T-cell (primary cell): Measurements from ENCODE around the gene FAM43A. TPM values are rescaled to one million over a fixed set of nuclear protein-coding genes. Genes with fewer than 3 reads are reported as not detected.

Experiments
- ATAC-seq, 4 experiments: fragments of 200-7000 bp in 3 of 4; fragments of 150-1000 bp in 1 of 4; cut with Tn5 transposase; replicated peaks in 1 of 4; 1 replicate in 3 of 4; 2 replicates in 1 of 4; pipeline ENCODE4 v1.10.0; 2021; ENCODE audit warnings: moderate library complexity in 3 of 4, mild to moderate bottlenecking in 2 of 4, moderate number of reproducible peaks in 1 of 4
- CTCF ChIA-PET, 2 donors: fragments of 300-600 bp; sonication (Branson Sonifier 250); formaldehyde crosslinking; loops; one replicate each; lab custom pipeline; 2022; ENCODE audit warnings: antibody characterized with exemption in 2 of 2; lab: Charles Lee
- POLR2A ChIA-PET, 2 donors: fragments of 300-600 bp; sonication (Branson Sonifier 250); formaldehyde crosslinking; loops; one replicate each; lab custom pipeline; 2022; ENCODE audit warnings: antibody characterized with exemption in 2 of 2; lab: Charles Lee
- DNase-seq, 35 experiments: peaks; one replicate each; pipeline versions ENCODE4 v3.0.0 to v3.0.0-alpha.2; 2013 to 2023
- H3K27ac ChIP-seq: one replicate; pipeline ENCODE4 v1.5.1; 2013; ENCODE audit warnings: low read length
- H3K27me3 ChIP-seq, 2 experiments: replicated peaks in 1 of 2; 1 replicate in 1 of 2; 2 replicates in 1 of 2; pipeline versions ENCODE4 v1.6.1 to v1.7.0; 2013; ENCODE audit warnings: low read length in 1 of 2, mixed read lengths in 1 of 2; ENCODE audit not compliant: control insufficient read depth in 2 of 2, insufficient read depth in 2 of 2; ENCODE audit errors: extremely low read depth in 1 of 2
- H3K36me3 ChIP-seq, 2 donors: 1 replicate in 1 of 2; 2 replicates in 1 of 2; pipeline versions ENCODE4 v1.6.1 to v1.7.0; 2013; ENCODE audit warnings: low read length in 1 of 2; ENCODE audit not compliant: control insufficient read depth in 2 of 2, insufficient read depth in 1 of 2; ENCODE audit errors: extremely low read depth in 1 of 2
- H3K4me1 ChIP-seq, 2 experiments: 1 replicate in 1 of 2; 2 replicates in 1 of 2; pipeline versions ENCODE4 v1.6.1 to v1.7.0; 2013; ENCODE audit warnings: low read length in 2 of 2, mixed read lengths in 1 of 2; ENCODE audit not compliant: insufficient read depth in 2 of 2, control insufficient read depth in 1 of 2; ENCODE audit errors: extremely low read depth in 1 of 2
- H3K4me3 ChIP-seq, 2 donors: 1 replicate in 1 of 2; 2 replicates in 1 of 2; pipeline versions ENCODE4 v1.5.1 to v1.7.0; 2013; ENCODE audit warnings: mild to moderate bottlenecking in 2 of 2, low read length in 1 of 2, moderate library complexity in 1 of 2; ENCODE audit not compliant: control insufficient read depth in 1 of 2; ENCODE audit errors: extremely low read depth in 1 of 2
- H3K9me3 ChIP-seq: 2 replicates; pipeline ENCODE4 v1.7.0; 2013
- H3K27ac Mint-ChIP-seq, 2 donors: one replicate each; pipeline ENCODE4 v1.8.0; 2020 to 2021; ENCODE audit warnings: mild to moderate bottlenecking in 2 of 2, mixed read lengths in 2 of 2
- H3K27me3 Mint-ChIP-seq, 2 donors: one replicate each; pipeline ENCODE4 v1.8.0; 2021 to 2022; ENCODE audit warnings: mixed read lengths in 2 of 2
- H3K36me3 Mint-ChIP-seq: one replicate; pipeline ENCODE4 v1.8.0; 2021; ENCODE audit warnings: mixed read lengths
- H3K4me1 Mint-ChIP-seq, 3 donors: one replicate each; pipeline ENCODE4 v1.8.0; 2020 to 2022; ENCODE audit warnings: mixed read lengths in 3 of 3, mild to moderate bottlenecking in 1 of 3
- H3K4me3 Mint-ChIP-seq, 3 donors: one replicate each; pipeline ENCODE4 v1.8.0; 2020 to 2022; ENCODE audit warnings: mild to moderate bottlenecking in 3 of 3, mixed read lengths in 3 of 3, moderate library complexity in 3 of 3
- H3K9me3 Mint-ChIP-seq, 3 donors: one replicate each; pipeline ENCODE4 v1.8.0; 2020 to 2022; ENCODE audit warnings: mixed read lengths in 3 of 3
- WGBS: methylation state at CpG from one replicate; pipeline ENCODE4 v1.1.5; 2013; ENCODE audit warnings: missing lambda C conversion rate; ENCODE audit not compliant: insufficient coverage; 5-methylcytosine and 5-hydroxymethylcytosine counted together
- total RNA-seq, 35 experiments: library from RNA in 6 of 35; stranded (reverse) in 6 of 35; fragments of 120-200 nt in 1 of 35; gene quantifications; one replicate each; pipeline versions ENCODE4 v1.2.1 to v1.2.4 and lab custom pipeline; 2013 to 2026

The FAM43A gene
- total RNA-seq, 5 donors from 2014 or later (not counting 1 experiment from before 2014, with no cell fraction given): 2.2 to 14.2 (median 8.1) TPM

- ChIA-PET POLR2A (no interaction called here), CTCF (interaction anchor here in 1 of 2 donors (1.0 kb wide), 1 partner anchor 40 kb away, joined by 3 read pairs; no protein-coding TSS in a partner anchor)
- no peaks in the 10 kb centered on the region for H3K27me3 Mint-ChIP-seq
Observed at GRCh38 chr3:194642769-194643168, 42.9 kb upstream of the FAM43A start.

GRCh38 chr3:194647747-194648146 lies 37.9 kb upstream of the FAM43A start:
- Mint-ChIP-seq H3K36me3 (peaks cover 71% of the 10 kb centered on the region), H3K27me3 (no peaks in the 10 kb centered on the region), H3K9me3 (no peaks in the 10 kb centered on the region), H3K27ac (no peak overlapping the region), H3K4me1 (no peaks in the 10 kb centered on the region), H3K4me3 (no peak overlapping the region)
- no peaks in the 10 kb centered on the region for H3K4me1 ChIP-seq
- no peaks in the 10 kb centered on the region for H3K9me3 ChIP-seq
- ChIA-PET POLR2A (no interaction called here), CTCF (interaction anchor here in 1 of 2 donors (0.7 kb wide), 1 partner anchor 457 kb away, joined by 6 read pairs; no protein-coding TSS in a partner anchor)
- no peak for DNase-seq
- H3K27ac ChIP-seq: no peak overlapping the region
- ATAC-seq: no peak
- peaks cover 13 to 84% of the 10 kb centered on the region in 2 donors for H3K36me3 ChIP-seq
- H3K4me3 ChIP-seq: no peak overlapping the region
- H3K27me3 ChIP-seq: no peaks in the 10 kb centered on the region
- no CpG with 5 or more reads among the region's 3 CpGs for WGBS

More at GRCh38 chr3:194642769-194643168, 42.9 kb upstream of the FAM43A start:
- H3K4me1 Mint-ChIP-seq: peaks cover 0 to 11% (median 9%) of the 10 kb centered on the region in 3 donors
- H3K4me3 Mint-ChIP-seq: no peak overlapping the region
- H3K27ac Mint-ChIP-seq: no peak overlapping the region
- Histone ChIP-seq H3K9me3 (no peaks in the 10 kb centered on the region), H3K27ac (no peak overlapping the region), H3K4me3 (no peak overlapping the region), H3K4me1 (peaks cover 0 to 4% of the 10 kb centered on the region in 2 experiments), H3K27me3 (no peaks in the 10 kb centered on the region), H3K36me3 (peaks cover 8 to 66% of the 10 kb centered on the region in 2 donors)
- H3K36me3 Mint-ChIP-seq: peaks cover 57% of the 10 kb centered on the region
- no peak for ATAC-seq
- WGBS: no CpG with 5 or more reads among the region's 2 CpGs
- no peaks in the 10 kb centered on the region for H3K9me3 Mint-ChIP-seq
- no peak for DNase-seq

- WGBS: 37% methylated on average over 3 of the region's 5 CpGs
Observed at GRCh38 chr3:194654443-194654842, 31.2 kb upstream of the FAM43A start.

GRCh38 chr3:194657439-194657838 lies 28.2 kb upstream of the FAM43A start:
- ATAC-seq: no peak
- peaks cover 3 to 4% of the 10 kb centered on the region in 2 experiments for H3K4me1 ChIP-seq
- H3K36me3 ChIP-seq: peaks cover 3 to 71% of the 10 kb centered on the region in 2 donors
- no peaks in the 10 kb centered on the region for H3K9me3 ChIP-seq
- Mint-ChIP-seq H3K4me1 (peaks cover 21 to 31% (median 26%) of the 10 kb centered on the region in 3 donors), H3K9me3 (no peaks in the 10 kb centered on the region), H3K27me3 (no peaks in the 10 kb centered on the region), H3K27ac (no peak overlapping the region), H3K4me3 (no peak overlapping the region), H3K36me3 (peaks cover 61% of the 10 kb centered on the region)
- H3K27me3 ChIP-seq: no peaks in the 10 kb centered on the region
- H3K4me3 ChIP-seq: no peak overlapping the region
- H3K27ac ChIP-seq: no peak overlapping the region
- ChIA-PET CTCF (interaction anchor here in 1 of 2 donors (0.6 kb wide), 1 partner anchor 1996 kb away, joined by 3 read pairs; no protein-coding TSS in a partner anchor), POLR2A (interaction anchor here in 1 of 2 donors (0.6 kb wide), 1 partner anchor 11 kb away, joined by 6 read pairs; no protein-coding TSS in a partner anchor)
- WGBS: 76% methylated on average over 5 of the region's 7 CpGs
- DNase-seq: no peak

More at GRCh38 chr3:194654443-194654842, 31.2 kb upstream of the FAM43A start:
- H3K9me3 ChIP-seq: no peaks in the 10 kb centered on the region
- Mint-ChIP-seq H3K4me3 (no peak overlapping the region), H3K36me3 (peaks cover 71% of the 10 kb centered on the region), H3K9me3 (no peaks in the 10 kb centered on the region), H3K27me3 (no peaks in the 10 kb centered on the region), H3K4me1 (peaks cover 6 to 15% (median 14%) of the 10 kb centered on the region in 3 donors), H3K27ac (peak overlapping the region in 1 of 2 donors; percentile 53)
- H3K4me3 ChIP-seq: no peak overlapping the region
- ChIA-PET POLR2A (no interaction called here), CTCF (no interaction called here)
- H3K36me3 ChIP-seq: peaks cover 5 to 77% of the 10 kb centered on the region in 2 donors
- no peak overlapping the region for H3K27ac ChIP-seq
- DNase-seq (no peak), ATAC-seq (no peak)
- no peaks in the 10 kb centered on the region for H3K4me1 ChIP-seq
- no peaks in the 10 kb centered on the region for H3K27me3 ChIP-seq

GRCh38 chr3:194658477-194659242 lies 27.0 kb upstream of the FAM43A start:
- H3K4me3 ChIP-seq: no peak overlapping the region
- H3K27me3 Mint-ChIP-seq: no peaks in the 10 kb centered on the region
- H3K9me3 ChIP-seq: no peaks in the 10 kb centered on the region
- no peak overlapping the region for H3K27ac Mint-ChIP-seq
- no peak for ATAC-seq
- no peak overlapping the region for H3K4me3 Mint-ChIP-seq
- DNase-seq: no peak
- peaks cover 27 to 33% (median 29%) of the 10 kb centered on the region in 3 donors for H3K4me1 Mint-ChIP-seq
- H3K27ac ChIP-seq: no peak overlapping the region
- H3K27me3 ChIP-seq: no peaks in the 10 kb centered on the region
- H3K36me3 ChIP-seq: peaks cover 3 to 67% of the 10 kb centered on the region in 2 donors
- peaks cover 51% of the 10 kb centered on the region for H3K36me3 Mint-ChIP-seq
- no peaks in the 10 kb centered on the region for H3K9me3 Mint-ChIP-seq
- peaks cover 3 to 4% of the 10 kb centered on the region in 2 experiments for H3K4me1 ChIP-seq
- 71% methylated on average over 2 of the region's 5 CpGs for WGBS
- CTCF ChIA-PET: interaction anchor here (0.6 to 1.2 kb wide), 2 partner anchors 12 to 34 kb away, joined by 3 to 4 read pairs; no protein-coding TSS in a partner anchor
- POLR2A ChIA-PET: no interaction called here

- peaks cover 8 to 64% of the 10 kb centered on the region in 2 donors for H3K36me3 ChIP-seq
- H3K27ac Mint-ChIP-seq: no peak overlapping the region
- H3K36me3 Mint-ChIP-seq: peaks cover 50% of the 10 kb centered on the region
- no peak overlapping the region for H3K4me3 Mint-ChIP-seq
- CTCF ChIA-PET: interaction anchor here in 1 of 2 donors (1.2 kb wide), 1 partner anchor 11 kb away, joined by 3 read pairs; no protein-coding TSS in a partner anchor
- WGBS: 95% methylated on average over 2 of the region's 7 CpGs
- no peak for ATAC-seq
- H3K27me3 Mint-ChIP-seq: no peaks in the 10 kb centered on the region
- no peaks in the 10 kb centered on the region for H3K27me3 ChIP-seq
- H3K4me1 Mint-ChIP-seq: peaks cover 21 to 24% (median 21%) of the 10 kb centered on the region in 3 donors
- no peaks in the 10 kb centered on the region for H3K9me3 ChIP-seq
- peaks cover 3 to 4% of the 10 kb centered on the region in 2 experiments for H3K4me1 ChIP-seq
- H3K9me3 Mint-ChIP-seq: no peaks in the 10 kb centered on the region
- no peak overlapping the region for H3K4me3 ChIP-seq
- DNase-seq: no peak
- H3K27ac ChIP-seq: no peak overlapping the region
- POLR2A ChIA-PET: interaction anchor here in 1 of 2 donors (0.5 to 0.7 kb wide), 2 partner anchors 12 to 136 kb away, joined by 3 to 4 read pairs; no protein-coding TSS in a partner anchor
Observed at GRCh38 chr3:194659778-194660177, 25.9 kb upstream of the FAM43A start.
